HAP-1 (cell line): ENCODE data around the gene ZNF654.
A peak's percentile ranks its signal among the peaks of the same experiment; 100 is the strongest.
"Not testable (repeated sequence)": the region's sequence is repeated elsewhere in the genome, so short reads cannot be mapped to it uniquely, and the experiment has no call there.

ENCODE experiments used
- DNase-seq, 2 experiments: peaks; one replicate each; pipeline ENCODE4 v3.0.0-alpha.2; 2016 to 2020; ENCODE audit warnings: low spot score in 2 of 2
- H3K27me3 ChIP-seq: fragments of 250-450 bp; sonication (Bioruptor Pico); 2 replicates; pipeline ENCODE4 v1.5.1; 2020; ENCODE audit warnings: low read depth, mild to moderate bottlenecking, moderate library complexity
- H3K36me3 ChIP-seq: fragments of 250-450 bp; sonication (Bioruptor Pico); replicated peaks from 2 replicates; pipeline ENCODE4 v1.5.1; 2020; ENCODE audit warnings: mild to moderate bottlenecking
- H3K4me1 ChIP-seq: fragments of 250-450 bp; sonication (Bioruptor Pico); 2 replicates; pipeline ENCODE4 v1.5.1; 2020; ENCODE audit warnings: mild to moderate bottlenecking
- H3K4me3 ChIP-seq: fragments of 250-450 bp; sonication (Bioruptor Pico); 2 replicates; pipeline ENCODE4 v1.5.1; 2020; ENCODE audit warnings: mild to moderate bottlenecking, moderate library complexity
- H3K9me3 ChIP-seq: fragments of 250-450 bp; sonication (Bioruptor Pico); 2 replicates; pipeline ENCODE4 v1.5.1; 2020; ENCODE audit warnings: mild to moderate bottlenecking, moderate library complexity
- in situ Hi-C: fragments of 300-500 bp; cut with MboI; formaldehyde crosslinking; loops from 3 replicates; pipeline ENCODE4 v1.14.3; 2020; ENCODE audit warnings: low sequenced_read_pairs, inconsistent platforms, mixed read lengths

ZNF654 gene

DNA sequence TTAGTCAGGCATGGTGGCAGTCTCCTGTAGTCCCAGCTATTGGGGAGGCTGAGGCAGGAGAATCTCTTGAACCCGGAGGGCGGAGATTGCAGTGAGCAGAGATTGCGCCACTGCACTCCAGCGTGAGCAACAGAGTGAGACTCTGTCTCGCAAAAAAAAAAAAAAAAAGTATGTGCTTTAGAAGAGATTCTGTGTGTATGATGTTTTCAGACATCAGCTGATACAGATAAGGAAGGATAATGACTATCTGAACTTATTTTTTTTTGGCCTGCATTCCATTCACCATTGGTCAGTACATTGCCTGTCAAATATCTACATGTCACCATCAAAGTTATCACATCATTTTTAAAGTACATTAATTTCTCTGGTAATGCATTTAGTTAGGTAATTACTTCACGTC, 108.1 kb downstream of the ZNF654 start:
- Histone ChIP-seq H3K27me3 (no peaks in the 10 kb centered on the region), H3K9me3 (no peaks in the 10 kb centered on the region), H3K36me3 (no peaks in the 10 kb centered on the region; the same call in 1 of the 2 replicates), H3K4me1 (peaks cover 5% of the 10 kb centered on the region; the same call in 1 of the 2 replicates), H3K4me3 (no peak overlapping the region)
- in situ Hi-C loops = no loop called here
- no peak for DNase-seq

DNA sequence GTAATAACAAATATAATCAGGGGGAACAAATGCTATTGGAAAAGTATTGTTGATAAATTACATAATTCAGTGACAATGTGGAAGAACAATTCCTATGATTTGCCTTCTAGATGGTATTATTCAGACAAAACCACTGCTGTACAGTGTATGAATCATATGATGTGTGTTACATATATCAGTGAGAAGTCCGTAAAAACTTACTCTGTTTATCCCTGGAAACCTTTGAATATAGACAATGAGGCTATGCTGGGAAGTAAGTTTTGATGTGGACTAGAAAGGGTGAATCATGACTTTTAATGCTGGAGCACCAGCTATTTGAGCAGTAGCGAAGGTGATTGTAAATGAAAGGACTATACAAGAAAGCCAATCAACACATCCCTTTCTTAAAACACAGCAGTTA, 108.6 kb downstream of the ZNF654 start:
- Histone ChIP-seq H3K4me1 (peaks cover 5% of the 10 kb centered on the region; the same call in 1 of the 2 replicates), H3K4me3 (no peak overlapping the region), H3K27me3 (no peaks in the 10 kb centered on the region), H3K36me3 (no peaks in the 10 kb centered on the region; the same call in 1 of the 2 replicates), H3K9me3 (no peaks in the 10 kb centered on the region)
- DNase-seq = no peak
- in situ Hi-C loops = no loop called here

DNA sequence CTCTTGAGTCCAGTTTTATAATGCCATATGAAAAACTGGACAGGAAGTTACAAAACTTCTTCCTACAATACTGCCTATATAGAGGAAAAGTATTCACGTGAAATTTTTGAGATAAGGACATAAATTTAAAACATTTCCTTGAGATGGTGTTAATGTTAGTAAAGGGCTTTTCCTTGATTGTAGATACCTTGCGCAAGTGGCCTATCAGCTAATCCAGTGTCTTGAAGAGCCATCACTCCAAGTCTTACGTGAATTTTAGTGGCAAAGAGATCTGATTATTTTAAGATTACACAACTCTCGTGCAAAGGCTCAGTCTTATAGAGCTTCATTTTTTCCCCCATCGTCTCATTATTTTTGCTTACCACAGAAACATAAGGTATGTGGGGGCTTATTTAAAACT, 109.1 kb downstream of the ZNF654 start:
- no peaks in the 10 kb centered on the region for H3K9me3 ChIP-seq
- H3K27me3 ChIP-seq = no peaks in the 10 kb centered on the region
- H3K4me1 ChIP-seq = peaks cover 5% of the 10 kb centered on the region; the same call in 1 of the 2 replicates
- no peak for DNase-seq
- in situ Hi-C loops = no loop called here
- no peak overlapping the region for H3K4me3 ChIP-seq
- no peaks in the 10 kb centered on the region; the same call in 1 of the 2 replicates for H3K36me3 ChIP-seq

DNA sequence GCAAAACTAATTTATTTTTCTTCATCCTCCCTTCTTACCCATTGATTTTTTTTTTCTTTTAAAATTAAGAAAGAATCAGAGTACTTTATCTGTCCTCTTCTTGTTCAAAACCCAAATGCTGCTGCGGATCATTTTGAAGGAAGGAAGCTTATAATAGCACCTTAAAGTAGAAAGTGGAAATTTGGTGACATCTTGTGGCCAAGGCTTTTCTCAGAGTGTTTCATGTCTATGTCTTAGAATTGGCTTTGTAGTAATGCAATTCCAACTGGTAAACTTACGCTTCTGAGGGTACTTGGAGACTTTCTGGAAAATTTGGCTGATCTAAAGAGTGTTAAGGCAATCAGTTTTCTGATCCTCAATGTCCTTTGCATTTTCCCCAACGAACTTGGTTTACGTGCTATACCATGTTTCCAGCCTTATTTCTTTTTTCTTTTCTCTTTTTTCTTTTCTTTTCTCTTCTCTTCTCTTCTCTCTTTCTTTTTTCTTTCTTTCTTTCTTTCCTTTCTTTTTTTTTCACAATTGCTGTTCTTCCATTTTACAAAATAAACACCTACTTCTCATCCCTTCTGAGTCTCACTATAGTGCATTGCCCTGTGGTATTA, 121.4 kb downstream of the ZNF654 start:
- DNase-seq = peak; percentile 36 to 67
- in situ Hi-C loops = no loop called here
- no peaks in the 10 kb centered on the region for H3K9me3 ChIP-seq

DNA sequence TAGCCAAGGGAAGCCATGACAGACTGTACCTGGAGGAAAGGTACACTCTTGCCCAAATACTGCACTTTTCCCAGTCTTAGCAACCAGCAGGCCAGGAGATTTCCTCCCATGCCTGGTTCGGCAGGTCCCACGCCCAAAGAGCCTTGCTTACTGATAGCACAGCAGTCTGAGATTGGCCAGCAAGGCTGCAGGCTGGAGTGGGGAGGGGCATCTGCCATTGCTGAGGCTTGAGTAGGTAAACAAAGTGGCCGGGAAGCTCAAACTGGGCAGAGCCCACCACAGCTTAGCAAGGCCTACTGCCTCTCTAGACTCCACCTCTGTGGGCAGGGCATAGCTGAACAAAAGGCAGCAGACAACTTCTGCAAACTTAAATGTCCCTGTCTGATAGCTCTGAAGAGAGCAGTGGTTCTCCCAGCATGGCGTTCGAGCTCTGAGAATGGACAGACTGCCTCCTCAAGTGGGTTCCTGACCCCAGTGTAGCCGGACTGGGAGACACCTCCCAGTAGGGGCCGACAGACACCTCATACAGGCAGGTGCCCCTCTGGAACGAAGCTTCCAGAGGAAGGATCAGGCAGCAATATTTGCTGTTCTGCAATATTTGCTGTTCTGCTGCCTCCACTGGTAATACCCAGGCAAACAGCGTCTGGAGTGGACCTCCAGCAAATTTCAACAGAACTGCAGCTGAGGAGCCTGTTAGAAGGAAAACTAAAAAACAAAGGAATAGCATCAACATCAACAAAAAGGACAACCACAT, 123.3 kb downstream of the ZNF654 start:
- in situ Hi-C loops = not testable (repeated sequence)

More for the DNA sequence above, 121.4 kb downstream of the ZNF654 start:
- no peaks in the 10 kb centered on the region for H3K36me3 ChIP-seq
- H3K4me3 ChIP-seq = no peak overlapping the region
- H3K27me3 ChIP-seq = no peaks in the 10 kb centered on the region
- H3K4me1 ChIP-seq = peaks cover 6% of the 10 kb centered on the region; the same call in 1 of the 2 replicates

DNA sequence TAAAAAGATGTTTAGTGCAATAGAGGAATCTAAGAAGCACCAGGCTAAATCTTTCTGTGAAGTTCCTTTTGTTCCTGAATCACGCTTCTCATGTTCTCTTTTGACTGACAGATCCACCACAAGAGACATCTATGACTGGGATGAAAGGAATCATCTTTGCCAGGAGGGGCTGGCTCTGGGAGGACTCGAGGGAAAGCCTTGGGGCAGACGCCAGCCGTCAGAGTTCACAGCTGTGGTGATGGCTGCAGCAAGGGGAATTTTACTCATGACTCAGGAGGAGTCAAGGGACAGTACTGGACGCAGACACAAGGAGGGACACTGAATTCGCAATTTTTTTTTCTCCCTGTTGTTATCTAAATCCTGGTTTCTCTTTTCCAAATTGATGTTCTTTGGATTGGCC, 129.4 kb downstream of the ZNF654 start:
- Histone ChIP-seq H3K27me3 (no peaks in the 10 kb centered on the region), H3K4me1 (no peaks in the 10 kb centered on the region; the same call in 1 of the 2 replicates), H3K9me3 (no peaks in the 10 kb centered on the region), H3K4me3 (no peak overlapping the region), H3K36me3 (no peaks in the 10 kb centered on the region)
- no peak for DNase-seq
- in situ Hi-C loops = no loop called here

More for the DNA sequence above, 123.3 kb downstream of the ZNF654 start:
- not testable (repeated sequence) for H3K4me1 ChIP-seq, H3K36me3 ChIP-seq, H3K4me3 ChIP-seq, H3K27me3 ChIP-seq, H3K9me3 ChIP-seq, DNase-seq

DNA sequence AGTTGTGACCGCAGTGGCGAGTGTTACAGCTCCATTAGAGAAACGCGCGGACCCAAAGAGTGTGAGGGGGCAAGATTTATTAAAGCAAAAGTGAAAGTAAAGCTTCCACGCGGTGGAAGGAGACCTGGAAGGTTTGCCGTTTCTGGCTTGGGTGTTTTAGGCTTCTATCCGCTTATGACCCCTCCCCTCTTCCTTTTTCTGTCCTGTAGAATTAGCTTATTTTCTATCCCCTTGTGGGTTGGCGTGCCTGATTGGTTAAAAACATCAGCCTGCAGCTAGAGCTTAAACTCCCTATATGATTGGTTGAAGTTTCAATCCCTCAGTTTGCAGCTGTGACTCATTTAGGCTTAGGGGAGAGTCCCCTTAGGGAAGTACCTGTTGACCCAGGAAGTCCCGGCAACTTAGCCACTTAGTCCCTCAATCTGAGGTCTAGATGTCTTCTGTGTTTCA, 130.3 kb downstream of the ZNF654 start:
- H3K4me1 ChIP-seq = no peaks in the 10 kb centered on the region; the same call in 1 of the 2 replicates
- H3K4me3 ChIP-seq = no peak overlapping the region
- no peak for DNase-seq
- H3K36me3 ChIP-seq = no peaks in the 10 kb centered on the region
- no peaks in the 10 kb centered on the region for H3K27me3 ChIP-seq
- no peaks in the 10 kb centered on the region for H3K9me3 ChIP-seq
- in situ Hi-C loops = no loop called here

DNA sequence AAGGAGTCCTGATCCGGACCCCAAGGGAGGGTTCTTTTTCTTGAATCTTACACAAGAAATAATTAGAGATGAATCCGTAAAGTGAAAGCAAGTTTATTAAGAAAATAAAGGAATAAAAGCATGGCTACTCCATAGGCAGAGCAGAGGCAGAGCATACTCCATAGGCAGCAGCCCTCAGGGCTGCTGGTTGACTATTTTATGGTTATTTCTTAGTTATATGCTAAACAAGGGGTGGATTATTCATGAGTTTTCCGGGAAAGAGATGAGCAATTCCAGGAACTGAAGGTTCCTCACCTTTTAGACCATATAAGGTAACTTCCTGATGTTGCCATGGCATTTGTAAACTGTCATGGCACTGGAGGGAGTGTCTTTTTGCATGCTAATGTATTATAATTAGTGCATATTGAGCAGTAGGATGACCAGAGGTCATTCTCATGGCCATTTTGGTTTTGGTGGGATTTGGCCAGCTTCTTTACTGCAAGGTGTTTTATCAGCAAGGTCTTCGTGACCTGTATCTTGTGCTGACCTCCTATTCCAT, 132.9 kb downstream of the ZNF654 start:
- H3K9me3 ChIP-seq = no peaks in the 10 kb centered on the region
- in situ Hi-C loops = no loop called here
- H3K4me1 ChIP-seq = peaks cover 1% of the 10 kb centered on the region; the same call in 1 of the 2 replicates
- no peak overlapping the region for H3K4me3 ChIP-seq
- no peaks in the 10 kb centered on the region for H3K36me3 ChIP-seq
- H3K27me3 ChIP-seq = no peaks in the 10 kb centered on the region
- DNase-seq = no peak

DNA sequence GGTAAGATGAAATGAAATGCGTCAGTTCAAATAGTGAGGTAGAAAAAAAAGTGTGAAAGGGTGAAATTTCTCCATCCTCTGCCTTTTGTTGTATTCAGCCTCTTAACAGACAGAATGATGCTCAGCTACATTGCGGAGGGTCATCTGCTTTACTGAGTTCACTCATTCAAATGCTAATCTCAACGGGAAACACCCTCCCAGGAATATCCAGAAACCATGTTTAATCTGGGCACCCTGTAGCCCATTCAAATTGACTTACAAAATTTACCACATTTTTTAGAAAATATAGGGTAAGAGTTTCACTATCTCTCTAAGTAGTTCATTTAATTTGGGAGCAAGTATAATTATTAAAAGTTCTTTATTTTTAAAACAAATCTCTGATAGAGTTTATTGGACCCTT, 133.6 kb downstream of the ZNF654 start:
- no peaks in the 10 kb centered on the region for H3K27me3 ChIP-seq
- H3K36me3 ChIP-seq = no peaks in the 10 kb centered on the region
- H3K9me3 ChIP-seq = no peaks in the 10 kb centered on the region
- in situ Hi-C loops = no loop called here
- DNase-seq = no peak
- H3K4me3 ChIP-seq = no peak overlapping the region
- H3K4me1 ChIP-seq = peaks cover 3% of the 10 kb centered on the region; the same call in 1 of the 2 replicates
